HG03097 (cell line): ENCODE measurements around the gene STK4.
"Not testable (repeated sequence)": the region's sequence is repeated elsewhere in the genome, so short reads cannot be mapped to it uniquely, and the experiment has no call there.

ENCODE experiments used
- ATAC-seq: cut with Tn5 transposase; IDR thresholded peaks from one replicate; pipeline ENCODE4 v1.9.1; 2021; ENCODE audit not compliant: unreplicated experiment, low FRiP score

Gene STK4

DNA sequence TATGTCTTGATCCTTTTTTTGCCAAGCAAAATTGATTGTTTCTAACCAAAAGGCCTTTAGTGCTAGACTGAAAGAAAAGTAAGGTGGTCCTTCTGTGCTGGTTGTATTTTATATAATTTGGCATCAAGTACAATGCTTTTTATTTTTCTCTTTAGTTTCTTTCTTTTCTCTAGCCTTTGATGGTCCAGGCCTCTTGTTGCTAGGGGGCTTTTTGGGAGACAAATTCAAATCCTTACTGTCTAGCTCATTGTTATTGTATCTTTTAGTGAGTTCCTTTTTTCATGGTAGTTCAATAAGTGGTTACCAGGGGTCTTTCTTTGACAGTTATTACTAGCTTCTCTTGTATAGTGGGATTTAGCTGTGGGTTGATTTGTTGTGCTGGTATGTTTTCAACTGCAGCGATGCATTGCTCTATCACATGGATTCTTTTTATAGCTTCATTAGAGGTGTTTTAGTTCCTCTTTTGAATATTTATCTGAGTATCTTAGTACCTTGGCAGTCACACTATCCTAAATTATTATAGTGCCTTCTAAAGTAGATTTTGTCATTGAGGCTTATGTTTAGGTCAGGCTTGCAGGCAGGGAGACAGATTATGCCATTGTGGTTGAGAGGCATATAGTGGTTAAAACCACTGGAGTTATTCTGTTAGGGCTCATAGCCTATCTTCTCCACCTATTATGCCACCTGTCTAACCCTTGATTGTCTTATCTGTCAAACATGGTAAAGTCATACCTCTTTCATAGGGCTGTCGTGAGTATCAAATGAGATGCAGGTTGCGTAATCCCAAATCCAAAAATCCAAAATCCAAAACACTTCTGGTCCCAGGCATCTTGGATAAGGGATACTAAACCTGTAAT is 85.1 kb downstream of the STK4 start:
- no peak for ATAC-seq

DNA sequence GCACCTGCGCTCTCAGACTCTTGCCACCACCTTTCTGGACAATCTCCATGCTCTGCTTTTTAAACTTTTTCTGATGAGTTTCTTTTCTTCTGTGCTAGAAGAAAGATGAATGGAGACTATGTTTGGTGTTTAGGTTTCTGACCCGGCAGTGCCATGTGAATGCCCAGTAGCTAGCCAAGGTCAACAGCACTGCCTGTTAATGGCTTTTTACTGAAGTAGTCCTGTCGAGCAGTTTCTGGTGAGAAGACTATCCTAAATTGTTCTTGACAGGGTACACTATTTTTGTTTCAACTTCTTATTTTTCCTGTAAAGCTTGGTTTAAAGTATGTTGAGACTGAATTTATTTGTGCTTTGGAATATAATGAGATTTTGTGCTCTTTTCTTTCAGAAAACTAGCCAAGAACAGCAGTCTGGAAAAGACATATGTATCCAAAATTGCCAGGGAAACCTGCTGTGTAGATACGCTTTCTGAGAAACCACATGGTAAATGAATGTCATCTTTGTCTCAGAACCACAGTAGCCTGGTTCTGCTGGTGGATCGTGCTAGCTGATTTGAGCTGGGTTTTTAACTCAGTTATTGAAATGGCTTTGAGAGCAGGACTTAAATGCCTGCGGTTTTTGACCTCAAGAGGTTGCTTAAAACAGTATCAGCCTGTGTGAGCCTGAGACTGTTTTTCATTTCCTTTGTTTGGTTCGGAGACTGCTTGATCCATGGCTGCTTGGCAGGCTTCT is 86.6 kb downstream of the STK4 start:
- no peak for ATAC-seq

DNA sequence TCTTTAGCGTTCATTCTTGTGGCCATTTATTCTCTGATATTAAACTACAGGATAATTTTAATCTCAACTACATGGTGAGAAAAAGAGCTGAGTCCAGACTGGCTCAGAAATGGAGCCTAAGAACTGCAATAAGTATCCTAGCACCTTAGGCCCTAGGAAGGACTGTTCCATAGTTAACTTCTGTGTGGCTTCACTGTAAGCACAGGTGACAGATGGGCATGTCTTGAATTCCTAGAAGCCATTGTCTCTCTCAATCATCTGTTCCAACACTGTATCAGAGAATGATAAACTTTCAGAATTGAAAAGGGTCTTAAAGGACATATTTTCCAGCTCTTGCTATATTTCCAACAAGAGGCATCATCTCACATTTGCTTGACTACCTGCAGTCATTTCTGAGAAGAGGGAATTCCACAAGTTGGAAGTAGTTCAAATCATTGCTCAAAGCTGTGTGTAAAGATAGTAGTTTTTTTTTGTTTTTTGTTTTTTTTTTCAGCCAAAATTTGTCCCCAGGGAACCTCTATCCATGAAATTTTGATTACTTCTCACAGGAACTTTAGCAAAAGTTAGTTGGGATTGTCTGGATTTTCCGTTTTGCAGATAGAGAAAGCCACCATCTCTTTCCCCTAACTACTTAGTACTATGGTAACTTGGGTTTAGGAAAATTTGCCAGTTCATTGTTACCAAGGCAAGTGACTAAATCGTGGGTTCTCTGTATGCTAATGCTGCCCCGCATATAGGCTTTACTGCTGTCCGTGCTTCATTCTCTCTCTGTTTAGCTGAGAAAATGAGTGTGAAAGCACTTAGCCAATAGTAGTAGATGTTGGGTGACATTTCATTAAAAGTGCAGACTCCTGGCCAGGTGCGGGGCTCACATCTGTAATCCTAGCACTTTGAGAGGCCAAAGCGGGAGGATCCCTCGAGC is 87.4 kb downstream of the STK4 start:
- ATAC-seq: no peak

DNA sequence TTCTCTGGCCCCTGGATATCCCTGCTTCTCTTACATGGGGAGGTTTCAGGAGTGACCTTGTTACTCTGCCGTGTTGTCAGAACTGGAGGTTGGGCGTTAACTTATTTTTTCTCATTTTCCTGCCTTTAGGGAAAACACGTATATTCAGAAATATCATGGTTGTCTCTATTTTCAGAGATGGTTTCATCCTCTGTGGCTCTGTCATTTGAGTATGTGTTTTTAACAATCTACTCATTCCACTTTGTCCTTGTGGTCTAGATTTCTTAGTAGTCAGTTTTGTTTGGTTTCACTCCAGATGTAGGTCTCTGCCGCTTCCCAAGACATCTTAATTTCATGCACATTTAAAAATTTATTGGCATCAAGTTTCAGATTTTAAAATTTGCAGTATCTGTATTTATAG is 88.7 kb downstream of the STK4 start:
- no peak for ATAC-seq

DNA sequence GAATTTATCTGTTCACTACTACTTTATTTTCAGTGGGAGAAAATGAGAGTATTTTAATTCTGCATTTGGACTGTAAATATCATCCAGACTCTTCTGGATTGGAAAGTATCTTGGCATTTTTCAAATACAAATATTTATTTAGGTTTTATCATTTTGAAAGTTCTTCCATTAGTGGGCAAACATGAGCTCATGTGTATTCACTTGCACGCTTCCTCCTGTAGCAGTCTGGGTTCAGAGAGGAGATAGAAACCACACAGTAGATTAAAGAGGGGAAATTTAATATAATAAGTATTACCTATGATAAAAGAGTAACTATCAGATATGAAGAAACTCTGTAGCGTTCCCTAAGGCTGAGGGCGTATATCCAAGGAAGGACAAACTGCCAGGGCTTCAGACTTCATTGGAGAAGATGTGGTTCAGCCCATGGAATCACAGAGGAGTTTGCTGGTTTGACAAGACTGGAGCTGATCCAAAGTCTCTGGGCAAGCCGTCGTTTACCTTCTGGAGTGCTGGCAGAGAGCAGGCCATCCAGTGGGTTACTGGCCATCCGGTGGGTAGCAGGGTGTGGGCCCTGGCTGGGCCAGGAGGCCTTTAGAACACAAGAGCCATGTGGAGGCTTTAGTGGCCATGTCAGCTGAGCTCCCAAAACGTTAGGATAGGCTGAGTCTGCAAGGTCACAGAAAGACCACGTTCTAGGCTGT is 90.3 kb downstream of the STK4 start:
- no peak for ATAC-seq

DNA sequence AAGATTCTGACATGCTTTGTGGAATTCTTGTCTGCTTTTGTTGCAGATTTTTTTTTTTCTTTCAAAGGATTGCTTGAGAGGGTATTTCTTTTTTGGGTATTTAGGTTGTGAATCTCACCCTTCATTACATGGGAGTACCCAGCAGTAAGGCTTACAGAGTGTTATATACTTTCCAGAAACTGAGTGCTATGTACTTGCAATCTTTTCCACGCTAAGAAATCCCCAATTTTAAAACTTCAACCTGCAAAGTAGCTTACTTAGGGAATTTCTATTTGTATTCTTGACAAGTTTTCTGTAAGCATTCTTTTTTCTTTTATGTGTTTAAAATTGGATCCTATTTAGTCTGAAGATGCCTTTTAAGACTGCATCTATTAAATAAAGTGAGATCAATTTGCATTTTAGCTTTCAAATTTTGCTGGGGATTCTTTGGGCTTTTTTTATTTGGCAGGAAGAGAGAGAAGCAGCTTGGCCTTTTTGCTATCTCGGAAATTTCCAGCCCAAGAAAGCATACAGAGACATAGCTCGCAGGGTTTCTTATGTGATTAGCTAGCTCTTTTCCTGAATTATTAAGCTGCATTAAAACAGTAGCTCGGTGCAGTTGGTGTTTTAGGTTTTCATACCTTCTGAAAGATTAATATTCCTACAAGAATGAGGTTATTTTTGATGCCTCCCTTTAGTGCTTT is 92.0 kb downstream of the STK4 start:
- ATAC-seq: no peak

DNA sequence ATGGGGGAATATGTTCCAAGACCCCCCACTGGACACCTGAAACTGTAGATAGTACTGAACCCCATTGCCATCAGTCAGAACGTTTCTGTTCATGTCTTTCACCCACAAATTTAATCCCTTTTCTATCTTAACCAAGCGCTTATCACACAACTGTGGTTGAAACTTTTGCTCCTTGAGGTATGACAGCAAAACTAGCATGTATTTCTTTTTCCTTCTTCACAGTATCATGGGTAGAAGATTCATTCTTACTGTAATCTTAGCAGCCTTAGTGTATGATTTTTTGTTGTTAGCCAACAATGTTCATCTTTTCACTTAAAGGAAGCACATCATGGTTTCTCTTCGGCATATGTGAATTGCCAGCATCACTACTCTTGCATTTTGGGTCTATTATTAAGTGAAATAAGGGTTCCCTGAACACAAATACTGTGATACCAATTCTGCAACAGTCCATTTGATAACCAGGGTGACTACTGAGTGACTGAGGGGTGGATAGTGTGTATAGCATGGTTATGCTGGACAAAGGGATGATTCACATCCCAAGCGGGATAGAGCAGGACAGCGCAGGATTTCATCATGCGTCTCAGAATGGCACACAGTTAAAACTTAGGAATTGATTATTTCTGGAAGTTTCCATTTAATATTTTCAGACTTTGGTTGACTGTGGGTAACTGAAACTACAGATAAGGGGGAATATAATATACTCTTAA is 92.9 kb downstream of the STK4 start:
- no peak for ATAC-seq

DNA sequence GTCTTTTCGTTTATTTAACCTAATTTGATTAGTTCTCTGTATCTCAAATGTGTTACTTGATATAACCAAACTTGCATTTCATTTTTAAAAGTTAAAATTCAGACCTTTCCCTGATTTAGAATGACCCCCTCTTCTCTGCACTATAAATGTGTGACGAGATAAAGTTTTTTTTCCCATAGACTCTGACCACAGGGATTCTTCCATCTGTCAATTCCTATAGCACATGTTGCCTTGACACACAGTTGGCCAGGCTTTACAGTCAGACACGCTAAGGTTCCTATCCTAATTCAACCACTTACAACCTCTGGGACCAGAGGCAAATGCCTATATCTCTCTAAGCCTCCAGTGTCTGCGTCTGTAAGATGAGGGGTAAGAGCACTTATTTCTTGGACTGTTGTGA is 94.0 kb downstream of the STK4 start:
- ATAC-seq: no peak

DNA sequence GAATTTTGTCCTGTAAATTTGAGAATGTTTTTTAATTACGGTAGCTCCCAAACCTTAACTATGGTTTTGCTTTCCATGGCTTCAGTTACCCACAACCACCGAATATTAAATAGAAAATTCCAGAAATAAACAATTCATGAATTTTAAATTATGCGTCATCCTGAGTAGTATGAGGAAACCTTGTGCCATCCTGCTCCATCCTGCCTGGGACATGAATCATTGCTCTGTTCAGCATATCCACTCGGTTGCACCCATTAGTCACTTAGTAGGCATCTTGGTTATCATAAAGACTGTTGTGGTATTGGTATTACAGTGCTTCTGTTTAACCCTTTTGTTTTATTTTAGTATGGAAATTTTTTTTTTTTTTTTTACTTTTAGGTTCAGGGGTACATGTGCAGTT is 94.9 kb downstream of the STK4 start:
- no peak for ATAC-seq

DNA sequence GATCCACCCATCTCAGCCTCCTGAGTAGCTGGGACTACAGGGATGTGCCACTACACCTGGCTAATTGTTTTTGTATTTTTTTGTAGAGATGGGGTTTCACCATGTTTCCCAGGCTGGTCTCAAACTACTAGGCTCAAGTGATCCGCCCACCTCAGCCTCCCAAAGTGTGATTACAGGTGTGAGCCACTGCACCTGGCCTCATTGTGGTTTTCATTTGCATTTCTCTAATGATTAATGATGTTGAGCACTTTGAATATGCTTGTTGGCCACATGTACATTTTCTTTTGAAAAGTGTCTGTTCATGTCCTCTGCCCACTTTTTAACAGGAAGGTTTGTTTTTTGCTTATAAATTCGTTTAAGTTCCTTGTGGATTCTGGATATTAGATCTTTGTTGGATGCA is 96.8 kb downstream of the STK4 start:
- ATAC-seq: not testable (repeated sequence)

DNA sequence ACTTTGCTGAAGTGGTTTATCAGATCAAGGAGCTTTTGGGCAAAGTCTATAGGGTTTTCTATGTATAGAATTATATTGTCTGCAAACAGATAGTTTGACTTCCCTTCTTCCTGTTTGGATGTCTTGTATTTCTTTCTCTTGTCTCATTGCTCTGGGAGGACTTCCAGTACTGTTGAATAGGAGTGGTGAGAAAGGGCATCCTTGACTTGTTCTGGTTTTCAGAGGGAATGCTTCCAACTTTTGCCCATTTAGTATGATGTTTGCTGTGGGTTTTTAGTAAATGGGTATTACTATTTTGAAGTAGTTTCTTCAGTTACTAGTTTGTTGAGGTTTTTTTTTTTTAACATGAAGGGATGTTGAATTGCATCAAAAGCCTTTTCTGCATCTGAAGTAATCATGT is 98.5 kb downstream of the STK4 start:
- no peak for ATAC-seq

DNA sequence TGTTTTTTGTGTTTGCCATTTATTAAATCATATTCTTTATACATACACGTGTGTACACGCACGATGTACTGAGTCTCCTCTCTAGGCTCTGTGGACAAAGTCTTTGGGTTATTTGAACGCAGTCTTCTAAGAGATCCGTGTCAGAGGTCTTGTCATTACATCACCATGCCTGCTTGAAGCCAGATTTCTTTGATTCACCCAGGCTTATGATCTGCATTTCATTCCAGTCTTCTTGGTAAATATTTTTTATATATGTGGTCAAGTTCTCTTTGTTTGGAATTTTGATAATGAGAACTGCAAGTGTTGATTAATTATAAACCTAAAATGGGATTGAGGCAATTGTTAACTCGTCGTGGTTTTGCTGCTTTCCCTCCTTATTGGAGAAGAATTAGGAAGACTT is 100.1 kb downstream of the STK4 start:
- no peak for ATAC-seq

DNA sequence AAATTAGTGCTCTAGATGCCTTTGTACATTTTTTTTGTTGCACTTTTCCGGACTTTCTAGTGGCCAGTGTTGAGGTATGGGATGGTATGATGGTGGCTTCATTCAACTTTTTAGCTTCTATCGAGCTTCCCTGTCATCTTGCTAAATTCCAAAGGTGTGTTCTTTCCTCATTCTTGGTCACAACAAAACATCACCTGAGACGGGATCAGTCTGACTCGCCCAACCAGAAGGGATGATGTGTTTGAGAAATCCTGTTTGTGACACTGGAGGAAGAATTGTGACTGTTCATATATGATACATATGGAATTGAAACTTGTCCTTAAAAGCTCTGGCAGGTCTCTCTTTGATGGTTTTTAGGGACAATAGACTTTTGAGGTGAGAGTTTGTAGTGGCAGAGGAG is 100.8 kb downstream of the STK4 start:
- ATAC-seq: no peak

DNA sequence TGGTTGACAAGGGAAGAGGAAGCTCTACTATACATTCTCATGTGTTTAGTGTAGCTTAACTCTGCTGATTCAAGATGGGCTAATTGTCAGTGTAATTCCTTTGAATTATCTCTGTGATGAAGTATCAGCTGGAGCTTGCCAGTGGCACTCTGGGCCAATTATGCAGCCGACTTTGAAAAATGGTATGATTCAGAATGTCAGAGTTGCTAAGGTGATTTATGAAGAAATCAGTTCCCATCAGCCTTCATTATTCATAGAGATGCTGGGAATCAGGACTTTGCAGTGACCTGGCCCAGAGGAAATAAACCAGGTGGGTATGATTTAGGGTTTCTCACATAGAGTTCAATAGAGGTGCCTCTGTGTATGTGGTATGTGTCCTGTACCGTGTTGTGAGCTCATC is 101.2 kb downstream of the STK4 start:
- no peak for ATAC-seq

DNA sequence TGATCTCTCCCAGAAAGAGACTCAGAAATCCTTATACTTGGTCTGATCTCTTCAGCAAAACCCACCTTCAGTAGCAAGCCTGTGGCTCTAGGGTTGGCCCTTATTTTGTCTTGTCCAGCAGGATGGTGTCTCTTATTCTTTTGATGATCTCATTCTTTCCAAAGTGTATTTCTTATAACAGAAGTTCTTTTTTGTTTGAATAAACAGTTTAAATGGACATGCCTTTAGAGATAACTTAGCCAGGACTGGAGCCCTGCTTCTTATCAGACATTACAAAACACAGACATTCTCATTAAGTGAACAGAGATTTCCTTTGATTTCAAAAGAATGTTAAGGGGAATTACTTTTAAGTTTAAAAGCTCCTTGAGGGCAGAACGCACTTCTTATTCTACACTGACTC is 102.9 kb downstream of the STK4 start:
- no peak for ATAC-seq

DNA sequence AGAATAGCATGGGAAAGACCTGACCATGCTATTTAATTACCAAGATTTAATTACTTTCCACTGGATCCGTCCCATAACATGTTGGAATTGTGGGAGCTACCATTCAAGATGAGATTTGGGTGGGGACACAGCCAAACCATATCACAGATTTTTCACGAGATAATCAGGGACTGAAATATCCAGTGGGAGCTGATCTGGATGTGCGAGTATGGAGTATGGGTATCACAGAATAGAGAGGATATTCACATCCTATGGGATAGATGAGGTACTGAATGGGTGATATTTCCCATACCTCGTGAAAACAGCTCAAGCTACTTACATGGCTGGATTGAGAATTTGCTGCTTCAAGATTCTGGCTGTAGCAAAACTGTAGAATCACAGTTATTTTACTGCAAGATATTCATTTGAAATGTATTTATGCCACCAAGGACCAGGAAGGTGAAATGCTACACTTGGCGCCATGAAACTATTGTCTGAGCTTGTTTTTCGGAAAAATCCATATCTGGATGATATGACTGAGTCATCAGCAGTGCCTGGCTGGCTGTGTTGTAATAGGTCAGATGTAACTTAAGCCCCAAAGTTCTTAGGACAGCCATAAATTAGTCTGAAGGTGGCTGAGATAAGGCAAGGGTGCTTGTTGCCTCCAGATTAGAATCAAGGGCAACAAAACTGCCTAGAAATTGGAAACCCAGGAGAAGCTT is 104.8 kb downstream of the STK4 start:
- no peak for ATAC-seq

DNA sequence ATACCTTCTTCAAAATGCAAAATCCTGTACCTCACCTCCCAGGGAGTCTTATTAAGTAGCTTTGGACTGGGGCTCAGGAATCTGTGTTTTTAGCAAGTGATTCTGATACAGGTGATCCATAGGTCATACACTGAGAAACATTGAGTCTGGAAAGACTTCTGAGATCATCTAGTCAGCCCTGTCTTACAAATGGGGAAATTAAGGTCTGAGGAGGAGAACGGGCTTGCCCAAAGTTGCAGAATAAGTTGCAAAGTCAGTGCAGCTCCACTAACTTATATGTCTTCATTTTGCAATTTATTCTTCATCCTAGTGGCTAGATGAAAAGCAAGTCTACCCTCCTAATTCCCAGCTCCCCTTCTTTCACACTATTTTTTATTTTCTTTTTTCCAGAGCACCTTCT is 105.8 kb downstream of the STK4 start:
- ATAC-seq: no peak

DNA sequence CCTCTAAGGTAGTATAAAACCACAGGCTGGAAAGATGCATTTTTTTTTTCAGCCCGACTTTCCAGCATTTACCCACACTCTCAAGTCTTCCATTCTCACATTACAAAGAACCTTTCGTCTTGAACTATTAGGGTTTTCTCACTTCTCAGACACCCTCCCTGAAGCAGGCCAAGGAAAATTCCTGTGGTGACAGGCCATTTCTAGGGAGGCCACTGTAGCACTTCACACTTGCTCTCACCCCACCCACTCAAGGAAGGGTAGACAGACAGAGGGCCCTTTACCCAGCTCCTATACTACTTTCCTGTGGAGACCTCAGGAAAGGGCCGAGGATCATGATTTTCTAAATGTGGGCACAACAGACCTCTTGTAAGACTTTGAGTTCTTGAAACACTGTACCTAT is 106.9 kb downstream of the STK4 start:
- ATAC-seq: no peak

DNA sequence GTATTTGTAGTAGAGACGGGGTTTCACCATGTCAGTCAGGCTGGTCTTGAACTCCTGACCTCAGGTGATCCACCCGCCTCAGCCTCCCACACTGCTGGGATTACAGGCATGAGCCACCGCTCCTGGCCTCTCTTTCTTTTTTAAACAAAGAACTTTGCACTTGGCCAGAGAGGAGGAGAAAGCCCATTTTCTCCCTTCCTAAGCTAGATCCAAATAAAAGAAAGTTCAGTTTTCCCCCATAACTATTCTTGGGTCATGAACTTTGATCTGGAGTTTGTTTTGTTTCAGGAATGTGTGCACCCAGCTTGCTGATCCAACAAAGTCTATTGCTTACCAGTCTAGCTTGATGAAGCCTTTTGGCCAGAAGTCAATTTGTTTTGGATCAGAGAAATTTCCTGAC is 111.2 kb downstream of the STK4 start:
- no peak for ATAC-seq
